ENCODE data around the gene GLG1. TPM values are rescaled to one million over a fixed set of nuclear protein-coding genes. Genes with fewer than 3 reads are reported as not detected.
A peak's percentile ranks its signal among the peaks of the same experiment; 100 is the strongest.
"Not testable (repeated sequence)": the region's sequence is repeated elsewhere in the genome, so short reads cannot be mapped to it uniquely, and the experiment has no call there.

Gene GLG1
- polyA plus RNA-seq: 10 to 100 TPM; 17.9 to 20.6 TPM

DNA sequence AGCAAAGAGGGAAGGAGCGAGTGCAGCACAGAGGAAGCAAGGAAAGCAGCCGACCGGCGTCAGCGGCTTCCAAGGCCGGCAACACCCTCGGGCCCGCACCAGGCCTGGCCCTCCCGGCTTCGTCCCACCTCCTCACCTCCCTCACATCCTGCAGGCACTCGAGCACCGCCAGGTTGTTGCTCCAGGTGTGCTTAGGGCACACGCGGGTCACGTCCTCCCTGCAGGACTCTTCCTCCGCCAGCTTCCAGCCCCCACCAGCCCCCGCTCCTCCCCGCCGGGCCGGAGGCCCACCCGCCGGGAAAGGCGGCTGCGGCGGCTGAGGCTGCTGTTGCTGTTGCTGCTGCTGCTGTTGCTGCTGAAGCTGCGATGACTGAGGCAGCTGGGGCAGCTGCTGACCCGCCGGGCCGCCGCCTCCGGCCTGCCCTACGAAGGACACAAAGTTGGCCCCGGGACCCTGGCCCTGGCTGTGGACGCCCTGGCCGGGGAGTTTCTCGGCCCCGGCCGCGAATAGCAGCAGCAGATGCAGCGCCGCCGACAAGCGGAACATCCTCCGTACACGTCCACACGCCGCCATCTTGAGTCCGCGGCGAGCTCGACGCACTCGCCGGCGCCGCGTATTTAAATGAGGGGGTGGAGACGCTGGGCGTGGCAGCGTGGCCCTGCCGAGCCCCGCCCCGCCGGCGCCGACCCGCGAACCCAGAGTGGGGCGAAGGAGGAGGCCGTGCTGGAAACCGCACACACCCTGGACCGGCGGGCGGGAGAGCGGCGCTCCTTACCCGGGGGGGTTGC lies at the start of gene GLG1:
Gene GLG1 (minus strand): TSS at position 594 of the 789 bp plus-strand sequence. CDS start 20 bp downstream, at position 574.
- no peaks in the 10 kb centered on the region for H3K9me3 ChIP-seq (ENCODE audit: control insufficient read depth in 2 of 2, insufficient read depth in 1 of 2, low read depth in 1 of 2, low read length in 1 of 2)
- peaks cover 0 to 2% of the 10 kb centered on the region in 2 donors for H3K4me1 ChIP-seq (ENCODE audit: control insufficient read depth in 2 of 2, insufficient read depth in 2 of 2, low read length in 1 of 2)
- H3K27ac ChIP-seq (ENCODE audit: low read depth in 2 of 2, low read length in 1 of 2): peak within 1 kb of the TSS; percentile 98 to 99
- peak within 1 kb of the TSS; percentile 81 to 96 for H3K4me3 ChIP-seq (ENCODE audit: low read depth in 1 of 2, low read length in 2 of 2)
- H3K36me3 ChIP-seq (ENCODE audit: control insufficient read depth in 2 of 2, insufficient read depth in 2 of 2, low read length in 1 of 2): no peaks in the 10 kb centered on the region
- no peaks in the 10 kb centered on the region for H3K27me3 ChIP-seq (ENCODE audit: control insufficient read depth in 1 of 2, insufficient read depth in 2 of 2, low read length in 2 of 2)
- 0% methylated on average over 70 to 76 of the region's 77 CpGs for WGBS, 2 donors

GRCh38 chr16:74654536-74655050 lies 47.7 kb upstream of the GLG1 start:
- Histone ChIP-seq H3K36me3 (ENCODE audit: control insufficient read depth in 2 of 2, insufficient read depth in 2 of 2, low read length in 1 of 2) (peaks cover 6% of the 10 kb centered on the region in 2 donors), H3K9me3 (ENCODE audit: control insufficient read depth in 2 of 2, insufficient read depth in 1 of 2, low read depth in 1 of 2, low read length in 1 of 2) (no peaks in the 10 kb centered on the region), H3K27me3 (ENCODE audit: control insufficient read depth in 1 of 2, insufficient read depth in 2 of 2, low read length in 2 of 2) (no peaks in the 10 kb centered on the region), H3K4me1 (ENCODE audit: control insufficient read depth in 2 of 2, insufficient read depth in 2 of 2, low read length in 1 of 2) (peaks cover 0 to 3% of the 10 kb centered on the region in 2 donors), H3K4me3 (ENCODE audit: low read depth in 1 of 2, low read length in 2 of 2) (no peak overlapping the region), H3K27ac (ENCODE audit: low read depth in 2 of 2, low read length in 1 of 2) (no peak overlapping the region)
- 93 to 96% methylated on average over 3 of the region's 3 CpGs for WGBS, 2 donors

GRCh38 chr16:74652883-74653282 lies 46.0 kb upstream of the GLG1 start:
- H3K9me3 ChIP-seq (ENCODE audit: control insufficient read depth in 2 of 2, insufficient read depth in 1 of 2, low read depth in 1 of 2, low read length in 1 of 2); H3K4me3 ChIP-seq (ENCODE audit: low read depth in 1 of 2, low read length in 2 of 2); H3K27me3 ChIP-seq (ENCODE audit: control insufficient read depth in 1 of 2, insufficient read depth in 2 of 2, low read length in 2 of 2); H3K4me1 ChIP-seq (ENCODE audit: control insufficient read depth in 2 of 2, insufficient read depth in 2 of 2, low read length in 1 of 2); H3K27ac ChIP-seq (ENCODE audit: low read depth in 2 of 2, low read length in 1 of 2); H3K36me3 ChIP-seq (ENCODE audit: control insufficient read depth in 2 of 2, insufficient read depth in 2 of 2, low read length in 1 of 2): not testable (repeated sequence)
- WGBS, 2 donors: 93 to 98% methylated on average over 2 of the region's 2 CpGs

- peaks cover 0 to 3% of the 10 kb centered on the region in 2 donors for H3K4me1 ChIP-seq (ENCODE audit: control insufficient read depth in 2 of 2, insufficient read depth in 2 of 2, low read length in 1 of 2)
- no peaks in the 10 kb centered on the region for H3K9me3 ChIP-seq (ENCODE audit: control insufficient read depth in 2 of 2, insufficient read depth in 1 of 2, low read depth in 1 of 2, low read length in 1 of 2)
- H3K36me3 ChIP-seq (ENCODE audit: control insufficient read depth in 2 of 2, insufficient read depth in 2 of 2, low read length in 1 of 2): peaks cover 0 to 4% of the 10 kb centered on the region in 2 donors
- H3K27ac ChIP-seq (ENCODE audit: low read depth in 2 of 2, low read length in 1 of 2): no peak overlapping the region
- H3K27me3 ChIP-seq (ENCODE audit: control insufficient read depth in 1 of 2, insufficient read depth in 2 of 2, low read length in 2 of 2): no peaks in the 10 kb centered on the region
- H3K4me3 ChIP-seq (ENCODE audit: low read depth in 1 of 2, low read length in 2 of 2): no peak overlapping the region
- WGBS, 2 donors: 36 to 38% methylated on average over 1 of the region's 1 CpG
Observed at GRCh38 chr16:74652249-74652648, 45.3 kb upstream of the GLG1 start.

DNA sequence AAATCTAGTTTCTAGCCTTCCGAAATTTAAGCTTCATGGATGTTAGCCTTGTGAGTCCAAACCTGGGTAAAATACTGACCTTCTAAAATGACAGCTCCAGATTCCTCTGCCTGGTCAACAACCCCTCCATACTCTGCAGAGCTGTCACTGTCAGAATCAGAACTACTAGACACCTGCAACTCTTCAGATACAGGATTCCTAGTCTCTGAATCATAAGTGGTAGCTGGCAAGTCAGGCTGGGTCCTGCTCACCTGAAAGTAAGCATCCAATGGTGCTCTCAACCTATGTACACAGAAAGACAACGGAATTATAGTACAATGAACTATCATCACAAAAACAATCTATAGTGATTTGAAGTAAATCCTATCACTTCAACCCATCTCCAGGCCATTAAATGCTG lies 44.9 kb upstream of the GLG1 start:
- Histone ChIP-seq H3K9me3 (ENCODE audit: control insufficient read depth in 2 of 2, insufficient read depth in 1 of 2, low read depth in 1 of 2, low read length in 1 of 2) (no peaks in the 10 kb centered on the region), H3K27ac (ENCODE audit: low read depth in 2 of 2, low read length in 1 of 2) (no peak overlapping the region), H3K4me3 (ENCODE audit: low read depth in 1 of 2, low read length in 2 of 2) (no peak overlapping the region), H3K27me3 (ENCODE audit: control insufficient read depth in 1 of 2, insufficient read depth in 2 of 2, low read length in 2 of 2) (no peaks in the 10 kb centered on the region), H3K36me3 (ENCODE audit: control insufficient read depth in 2 of 2, insufficient read depth in 2 of 2, low read length in 1 of 2) (peaks cover 0 to 4% of the 10 kb centered on the region in 2 donors), H3K4me1 (ENCODE audit: control insufficient read depth in 2 of 2, insufficient read depth in 2 of 2, low read length in 1 of 2) (peaks cover 0 to 3% of the 10 kb centered on the region in 2 donors)
- WGBS, 2 donors: 74 to 86% methylated on average over 2 of the region's 2 CpGs

DNA sequence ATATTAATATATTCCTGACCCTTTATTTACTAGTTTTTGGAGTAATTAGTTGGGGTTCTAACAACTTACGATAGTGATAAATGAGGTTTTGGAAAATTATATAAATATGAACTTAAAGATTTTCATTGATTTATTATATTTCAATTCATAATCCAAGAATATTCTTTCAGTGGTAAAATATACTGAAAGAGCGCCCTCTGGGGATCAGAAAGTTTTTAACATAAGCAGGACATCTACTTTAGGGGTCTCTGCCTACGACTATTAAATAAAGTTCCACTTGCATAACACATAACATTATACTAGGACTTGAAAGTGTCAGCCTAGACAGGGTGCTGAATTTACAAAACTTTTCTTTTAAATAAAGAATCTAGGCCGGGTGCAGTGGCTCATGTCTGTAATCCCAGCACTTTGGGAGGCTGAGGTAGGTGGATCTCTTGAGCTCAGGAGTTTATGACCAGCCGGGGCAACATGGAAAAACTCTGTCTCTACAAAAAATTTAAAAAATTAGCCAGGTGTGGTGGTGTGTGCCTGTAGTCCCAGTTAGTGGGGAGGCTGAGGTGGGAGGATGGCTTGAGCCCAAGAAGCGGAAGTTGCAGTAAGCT lies 44.2 kb upstream of the GLG1 start:
- H3K27me3 ChIP-seq (ENCODE audit: control insufficient read depth in 1 of 2, insufficient read depth in 2 of 2, low read length in 2 of 2): no peaks in the 10 kb centered on the region
- no peak overlapping the region for H3K4me3 ChIP-seq (ENCODE audit: low read depth in 1 of 2, low read length in 2 of 2)
- no peak overlapping the region for H3K27ac ChIP-seq (ENCODE audit: low read depth in 2 of 2, low read length in 1 of 2)
- H3K9me3 ChIP-seq (ENCODE audit: control insufficient read depth in 2 of 2, insufficient read depth in 1 of 2, low read depth in 1 of 2, low read length in 1 of 2): no peaks in the 10 kb centered on the region
- peaks cover 0 to 4% of the 10 kb centered on the region in 2 donors for H3K36me3 ChIP-seq (ENCODE audit: control insufficient read depth in 2 of 2, insufficient read depth in 2 of 2, low read length in 1 of 2)
- H3K4me1 ChIP-seq (ENCODE audit: control insufficient read depth in 2 of 2, insufficient read depth in 2 of 2, low read length in 1 of 2): peaks cover 0 to 3% of the 10 kb centered on the region in 2 donors
- WGBS, 2 donors: 81 to 88% methylated on average over 6 of the region's 6 CpGs

- no peaks in the 10 kb centered on the region for H3K27me3 ChIP-seq (ENCODE audit: control insufficient read depth in 1 of 2, insufficient read depth in 2 of 2, low read length in 2 of 2)
- H3K4me3 ChIP-seq (ENCODE audit: low read depth in 1 of 2, low read length in 2 of 2): no peak overlapping the region
- H3K27ac ChIP-seq (ENCODE audit: low read depth in 2 of 2, low read length in 1 of 2): no peak overlapping the region
- WGBS, 2 donors: 62 to 72% methylated on average over 1 of the region's 1 CpG
- no peaks in the 10 kb centered on the region for H3K9me3 ChIP-seq (ENCODE audit: control insufficient read depth in 2 of 2, insufficient read depth in 1 of 2, low read depth in 1 of 2, low read length in 1 of 2)
- H3K4me1 ChIP-seq (ENCODE audit: control insufficient read depth in 2 of 2, insufficient read depth in 2 of 2, low read length in 1 of 2): peaks cover 0 to 3% of the 10 kb centered on the region in 2 donors
- peaks cover 0 to 4% of the 10 kb centered on the region in 2 donors for H3K36me3 ChIP-seq (ENCODE audit: control insufficient read depth in 2 of 2, insufficient read depth in 2 of 2, low read length in 1 of 2)
Observed at GRCh38 chr16:74649839-74650504, 43.1 kb upstream of the GLG1 start.

- 98% methylated on average over 8 of the region's 8 CpGs for WGBS, 2 donors
- H3K36me3 ChIP-seq (ENCODE audit: control insufficient read depth in 2 of 2, insufficient read depth in 2 of 2, low read length in 1 of 2): peaks cover 5 to 12% of the 10 kb centered on the region in 2 donors
Observed at GRCh38 chr16:74641969-74642368, 35.1 kb upstream of the GLG1 start.

DNA sequence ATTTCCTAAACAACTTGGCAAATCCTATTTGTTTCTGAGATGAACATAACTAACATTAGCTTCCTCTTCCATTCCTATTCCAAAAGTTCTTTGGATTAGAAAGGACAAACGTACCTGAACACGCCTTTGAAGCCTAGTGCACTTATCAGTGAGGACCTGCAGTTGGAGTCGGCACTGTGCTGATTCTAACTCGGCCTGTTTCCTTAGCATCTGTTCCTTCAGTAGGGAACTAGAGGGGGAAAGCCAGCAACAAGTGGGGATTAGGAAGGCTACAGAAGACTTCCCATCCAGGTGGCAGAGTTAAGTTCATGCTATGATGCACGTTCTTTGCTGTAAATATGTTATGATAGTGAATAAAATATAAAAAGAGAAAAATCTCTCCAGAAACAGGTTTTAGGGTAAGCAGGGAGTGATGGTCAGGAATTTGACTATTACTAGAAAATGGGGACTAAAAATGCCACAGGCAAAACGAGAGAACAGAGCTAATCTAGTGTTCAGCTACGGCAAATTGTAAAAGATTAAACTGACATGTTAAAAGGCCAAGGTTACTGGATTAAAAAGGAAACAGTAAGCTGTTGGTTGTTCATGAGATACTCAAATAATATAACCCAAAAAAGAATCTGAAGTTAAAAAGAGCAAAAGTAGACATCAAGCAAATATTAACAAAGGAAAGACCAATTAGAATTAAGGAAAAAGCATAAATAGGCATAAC lies 31.0 kb upstream of the GLG1 start:
- Histone ChIP-seq H3K9me3 (ENCODE audit: control insufficient read depth in 2 of 2, insufficient read depth in 1 of 2, low read depth in 1 of 2, low read length in 1 of 2) (no peaks in the 10 kb centered on the region), H3K36me3 (ENCODE audit: control insufficient read depth in 2 of 2, insufficient read depth in 2 of 2, low read length in 1 of 2) (peaks cover 9 to 11% of the 10 kb centered on the region in 2 donors), H3K4me1 (ENCODE audit: control insufficient read depth in 2 of 2, insufficient read depth in 2 of 2, low read length in 1 of 2) (no peaks in the 10 kb centered on the region), H3K27me3 (ENCODE audit: control insufficient read depth in 1 of 2, insufficient read depth in 2 of 2, low read length in 2 of 2) (no peaks in the 10 kb centered on the region), H3K27ac (ENCODE audit: low read depth in 2 of 2, low read length in 1 of 2) (no peak overlapping the region), H3K4me3 (ENCODE audit: low read depth in 1 of 2, low read length in 2 of 2) (no peak overlapping the region)
- 75 to 84% methylated on average over 7 of the region's 7 CpGs for WGBS, 2 donors

More at GRCh38 chr16:74641969-74642368, 35.1 kb upstream of the GLG1 start:
- Histone ChIP-seq H3K9me3 (ENCODE audit: control insufficient read depth in 2 of 2, insufficient read depth in 1 of 2, low read depth in 1 of 2, low read length in 1 of 2) (no peaks in the 10 kb centered on the region), H3K4me3 (ENCODE audit: low read depth in 1 of 2, low read length in 2 of 2) (no peak overlapping the region), H3K27me3 (ENCODE audit: control insufficient read depth in 1 of 2, insufficient read depth in 2 of 2, low read length in 2 of 2) (no peaks in the 10 kb centered on the region), H3K4me1 (ENCODE audit: control insufficient read depth in 2 of 2, insufficient read depth in 2 of 2, low read length in 1 of 2) (no peaks in the 10 kb centered on the region), H3K27ac (ENCODE audit: low read depth in 2 of 2, low read length in 1 of 2) (no peak overlapping the region)

Measured in esophagus (tissue), 2 donors.